ENCODE results near the gene NAA25.

GRCh38 chr12:111981987-111982386 lies 126.6 kb downstream of the NAA25 start:
- TF ChIP-seq CTCF (IDR thresholded peaks at IDR 0.05; ENCODE audit: insufficient read depth, low read depth, low read length) (no peak), EZH2 (IDR thresholded peaks at IDR 0.05; ENCODE audit: insufficient read depth, low read length) (no peak)
